Retinal pigment epithelial cell (primary cell): ENCODE measurements around the gene TBCC.
"Not testable (repeated sequence)": the region's sequence is repeated elsewhere in the genome, so short reads cannot be mapped to it uniquely, and the experiment has no call there.

Experiments used
- DNase-seq: peaks from one replicate; pipeline ENCODE4 v3.0.0-alpha.2; 2010; ENCODE audit warnings: low read depth
- H3K4me3 ChIP-seq: 2 replicates; pipeline ENCODE4 v1.5.1; 2011; ENCODE audit warnings: mild to moderate bottlenecking, low read length, control low read depth, moderate library complexity
- TF ChIP-seq, protein P1 (sequence below): conservative IDR thresholded peaks from 2 replicates; pipeline ENCODE4 v1.5.1; 2011; ENCODE audit warnings: low read depth, low read length, control low read depth, inconsistent platforms

The TBCC gene

DNA sequence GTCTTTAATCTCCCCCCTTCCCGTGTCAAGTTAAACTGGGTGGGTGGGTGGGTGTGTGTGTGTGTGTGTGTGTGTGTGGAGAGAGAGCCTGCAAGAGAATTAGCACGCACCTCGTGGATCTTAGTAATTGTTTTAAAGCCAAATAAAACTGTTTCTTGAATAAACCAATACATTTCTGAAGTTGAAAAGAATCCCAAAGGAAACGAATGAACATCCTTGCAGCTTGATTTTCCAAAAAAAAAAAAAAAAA lies 35.6 kb upstream of the TBCC start:
- TF ChIP-seq, protein P1, sequence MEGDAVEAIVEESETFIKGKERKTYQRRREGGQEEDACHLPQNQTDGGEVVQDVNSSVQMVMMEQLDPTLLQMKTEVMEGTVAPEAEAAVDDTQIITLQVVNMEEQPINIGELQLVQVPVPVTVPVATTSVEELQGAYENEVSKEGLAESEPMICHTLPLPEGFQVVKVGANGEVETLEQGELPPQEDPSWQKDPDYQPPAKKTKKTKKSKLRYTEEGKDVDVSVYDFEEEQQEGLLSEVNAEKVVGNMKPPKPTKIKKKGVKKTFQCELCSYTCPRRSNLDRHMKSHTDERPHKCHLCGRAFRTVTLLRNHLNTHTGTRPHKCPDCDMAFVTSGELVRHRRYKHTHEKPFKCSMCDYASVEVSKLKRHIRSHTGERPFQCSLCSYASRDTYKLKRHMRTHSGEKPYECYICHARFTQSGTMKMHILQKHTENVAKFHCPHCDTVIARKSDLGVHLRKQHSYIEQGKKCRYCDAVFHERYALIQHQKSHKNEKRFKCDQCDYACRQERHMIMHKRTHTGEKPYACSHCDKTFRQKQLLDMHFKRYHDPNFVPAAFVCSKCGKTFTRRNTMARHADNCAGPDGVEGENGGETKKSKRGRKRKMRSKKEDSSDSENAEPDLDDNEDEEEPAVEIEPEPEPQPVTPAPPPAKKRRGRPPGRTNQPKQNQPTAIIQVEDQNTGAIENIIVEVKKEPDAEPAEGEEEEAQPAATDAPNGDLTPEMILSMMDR = no peak
- H3K4me3 ChIP-seq = peak overlapping the region; percentile 49

DNA sequence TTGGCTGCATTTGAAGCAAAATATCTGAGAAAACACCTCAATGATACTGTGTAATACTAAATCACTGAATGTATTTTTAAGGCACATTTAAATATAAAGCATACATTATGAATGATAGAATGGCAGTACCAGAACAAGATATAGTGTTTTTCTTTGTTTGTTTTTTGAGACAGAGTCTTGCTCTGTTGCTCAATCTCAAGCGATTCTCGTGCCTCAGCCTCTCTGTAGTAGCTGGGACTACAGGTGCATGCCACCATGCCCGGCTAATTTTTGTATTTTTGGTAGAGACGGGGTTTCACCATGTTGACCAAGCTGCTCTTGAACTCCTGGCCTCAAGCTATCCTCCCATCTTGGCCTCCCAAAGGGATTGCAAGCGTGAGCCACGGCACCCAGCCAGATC lies 33.6 kb upstream of the TBCC start:
- TF ChIP-seq, protein P1 = no peak
- DNase-seq = no peak
- H3K4me3 ChIP-seq = no peak overlapping the region

More for the DNA sequence above, 35.6 kb upstream of the TBCC start:
- DNase-seq = no peak

DNA sequence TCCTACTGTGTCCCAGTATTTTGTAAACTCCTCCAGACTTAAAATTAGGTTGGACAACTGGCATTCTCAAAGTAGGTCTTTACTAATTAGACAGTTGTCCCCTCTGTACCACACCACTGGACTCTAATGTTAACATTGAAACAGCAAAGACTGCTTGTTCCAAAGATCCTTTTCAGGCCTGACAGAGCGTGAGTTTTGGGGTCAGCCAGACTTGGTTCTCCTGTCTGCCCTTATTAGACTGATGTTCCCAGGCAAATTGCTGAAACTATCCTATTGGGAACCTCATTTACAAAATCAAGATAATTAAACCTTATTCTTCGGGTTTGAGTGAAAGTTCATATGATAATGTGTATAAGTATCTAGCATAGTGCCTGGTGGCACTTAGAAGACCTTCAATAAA lies 32.2 kb upstream of the TBCC start:
- no peak for DNase-seq
- no peak overlapping the region for H3K4me3 ChIP-seq
- TF ChIP-seq, protein P1 = no peak

DNA sequence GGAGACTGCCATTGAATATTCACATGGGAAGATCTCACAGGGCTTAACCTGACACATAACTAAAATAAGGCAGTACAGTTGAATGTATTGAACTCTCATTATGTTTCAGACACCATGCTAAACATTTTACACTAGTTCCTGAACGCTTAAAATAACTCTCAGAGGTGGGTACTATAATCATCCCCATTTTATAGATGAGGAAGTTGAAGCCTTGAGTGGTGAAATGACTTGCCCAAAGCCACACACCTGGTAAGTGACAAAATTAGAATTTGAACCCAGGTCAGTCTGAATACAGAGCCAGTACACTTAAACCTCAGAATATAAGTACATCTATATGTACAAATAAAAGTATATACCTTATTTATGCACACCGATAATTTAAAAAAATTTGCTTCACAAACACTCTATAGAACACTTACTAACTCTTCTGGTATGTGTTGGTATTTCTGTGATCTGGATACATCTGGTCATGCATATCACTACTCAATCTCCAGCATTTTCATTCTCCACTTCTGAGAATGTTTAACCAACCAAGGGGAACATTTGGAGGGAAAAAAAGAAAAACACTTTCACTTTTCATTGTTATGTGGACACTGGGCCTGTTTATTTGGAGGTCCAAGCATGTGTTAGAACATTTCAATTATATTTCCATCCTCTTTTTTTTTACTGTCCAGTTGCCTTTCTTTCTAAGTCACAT lies 31.4 kb upstream of the TBCC start:
- H3K4me3 ChIP-seq = no peak overlapping the region
- DNase-seq = no peak
- TF ChIP-seq, protein P1 = no peak

DNA sequence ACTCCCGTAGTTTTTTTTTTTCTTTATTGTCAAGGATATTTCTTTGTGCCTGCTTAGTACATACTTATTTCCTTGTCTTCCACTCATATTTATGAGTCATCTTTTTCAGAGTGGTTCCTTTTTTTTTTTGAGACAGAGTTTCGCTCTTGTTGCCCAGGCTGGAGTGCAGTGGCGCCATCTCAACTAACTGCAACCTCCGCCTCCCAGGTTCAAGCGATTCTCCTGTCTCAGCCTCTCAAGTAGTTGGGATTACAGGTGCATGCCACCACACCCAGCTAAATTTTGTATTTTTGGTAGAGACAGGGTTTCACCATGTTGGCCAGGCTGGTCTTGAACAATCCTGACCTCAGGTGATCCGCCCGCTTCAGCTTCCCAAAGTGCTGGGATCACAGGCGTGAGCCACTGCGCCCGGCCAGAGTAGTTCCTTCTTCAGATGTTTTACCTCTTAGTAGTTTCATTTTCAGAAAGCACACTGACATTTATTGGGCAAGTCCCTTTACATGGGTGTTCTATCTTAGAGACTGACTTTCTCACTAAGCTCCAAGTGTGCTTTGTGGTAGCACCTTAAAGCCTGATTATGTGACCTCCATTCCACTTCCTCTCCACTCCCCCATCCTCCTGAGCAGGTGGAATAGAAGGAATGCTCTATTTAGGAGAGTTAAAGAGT lies 29.1 kb upstream of the TBCC start:
- not testable (repeated sequence) for H3K4me3 ChIP-seq, DNase-seq

DNA sequence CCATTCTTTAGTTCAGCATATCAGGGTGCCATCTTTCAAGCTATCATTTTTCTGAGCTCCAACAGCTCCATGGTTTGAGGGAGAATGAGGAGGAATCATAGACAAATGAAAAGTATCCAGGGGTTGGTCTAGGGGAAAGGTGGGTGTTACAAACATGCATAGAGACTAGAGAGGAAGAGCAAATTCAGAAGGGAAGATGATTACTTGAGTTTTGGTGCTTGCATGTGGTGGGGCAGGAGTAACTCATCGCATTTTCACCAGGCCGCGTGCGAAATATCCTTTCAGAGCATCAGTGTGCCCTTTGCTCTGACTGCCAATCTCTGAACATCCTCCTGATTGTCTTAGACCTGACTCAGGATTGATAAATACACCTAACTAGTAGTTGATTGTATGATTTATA lies 28.3 kb upstream of the TBCC start:
- no peak overlapping the region for H3K4me3 ChIP-seq
- DNase-seq = no peak
- TF ChIP-seq, protein P1 = no peak

DNA sequence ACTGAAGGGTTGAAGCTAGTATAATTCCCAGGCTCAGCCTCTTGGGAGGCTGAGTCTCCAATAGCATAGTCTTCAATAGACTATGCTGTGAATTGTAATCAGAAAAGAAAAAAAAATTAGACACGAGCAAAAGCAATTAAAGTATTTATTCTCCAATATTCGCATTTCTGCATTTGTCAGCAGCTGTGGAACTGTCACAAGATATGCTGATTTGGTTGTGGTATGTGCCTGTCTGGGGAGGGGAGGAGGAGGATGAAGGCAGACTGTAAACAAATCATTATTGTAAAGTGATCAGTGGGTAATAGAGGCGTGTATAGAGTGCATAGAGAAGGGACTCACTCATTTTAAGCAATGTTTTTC lies 25.8 kb upstream of the TBCC start:
- H3K4me3 ChIP-seq = no peak overlapping the region
- TF ChIP-seq, protein P1 = no peak
- no peak for DNase-seq
